SJSA1 (cell line): ENCODE measurements around the gene SCYGR4. TPM values are rescaled to one million over a fixed set of nuclear protein-coding genes. Genes with fewer than 3 reads are reported as not detected.
"Not testable (repeated sequence)": the region's sequence is repeated elsewhere in the genome, so short reads cannot be mapped to it uniquely, and the experiment has no call there.

Experiments
- DNase-seq, 2 experiments: peaks; one replicate each; pipeline ENCODE4 v3.0.0-alpha.2; 2015 to 2020; ENCODE audit warnings: low spot score in 2 of 2, low read depth in 1 of 2
- H3K27ac ChIP-seq: fragments of 250-450 bp; sonication (Bioruptor Pico); 2 replicates; pipeline ENCODE4 v1.5.1; 2020; ENCODE audit warnings: mild to moderate bottlenecking, moderate library complexity
- H3K27me3 ChIP-seq: fragments of 250-450 bp; sonication (Bioruptor Pico); replicated peaks from 2 replicates; pipeline ENCODE4 v1.5.1; 2020; ENCODE audit warnings: mild to moderate bottlenecking, moderate library complexity
- H3K36me3 ChIP-seq: fragments of 250-450 bp; sonication (Bioruptor Pico); 2 replicates; pipeline ENCODE4 v1.5.1; 2020; ENCODE audit warnings: mild to moderate bottlenecking
- H3K4me1 ChIP-seq: fragments of 250-450 bp; sonication (Bioruptor Pico); replicated peaks from 2 replicates; pipeline ENCODE4 v1.6.1; 2021; ENCODE audit warnings: mild to moderate bottlenecking
- H3K4me3 ChIP-seq: fragments of 250-450 bp; sonication (Bioruptor Pico); 2 replicates; pipeline ENCODE4 v1.5.1; 2020; ENCODE audit warnings: mild to moderate bottlenecking
- H3K9me3 ChIP-seq: fragments of 250-450 bp; sonication (Bioruptor Pico); replicated peaks from 2 replicates; pipeline ENCODE4 v1.5.1; 2020; ENCODE audit warnings: mild to moderate bottlenecking
- total RNA-seq: library from RNA; depleted of rRNA; stranded (reverse); fragments of >200 nt; shearing (Covaris generic); gene quantifications from 2 replicates; pipeline ENCODE4 v1.2.3, GENCODE V29; 2014; rRNA removed

The SCYGR4 gene
- total RNA-seq, 1 experiment from 2014 or later = not detected

- no peak for DNase-seq
- no peaks in the 10 kb centered on the region for H3K4me1 ChIP-seq
- H3K27me3 ChIP-seq = no peaks in the 10 kb centered on the region
- no peak overlapping the region for H3K4me3 ChIP-seq
- no peaks in the 10 kb centered on the region for H3K36me3 ChIP-seq
- H3K27ac ChIP-seq = no peak overlapping the region
- H3K9me3 ChIP-seq = no peaks in the 10 kb centered on the region
Observed at GRCh38 chr2:227661827-227662226, 44.5 kb downstream of the SCYGR4 start.

DNA sequence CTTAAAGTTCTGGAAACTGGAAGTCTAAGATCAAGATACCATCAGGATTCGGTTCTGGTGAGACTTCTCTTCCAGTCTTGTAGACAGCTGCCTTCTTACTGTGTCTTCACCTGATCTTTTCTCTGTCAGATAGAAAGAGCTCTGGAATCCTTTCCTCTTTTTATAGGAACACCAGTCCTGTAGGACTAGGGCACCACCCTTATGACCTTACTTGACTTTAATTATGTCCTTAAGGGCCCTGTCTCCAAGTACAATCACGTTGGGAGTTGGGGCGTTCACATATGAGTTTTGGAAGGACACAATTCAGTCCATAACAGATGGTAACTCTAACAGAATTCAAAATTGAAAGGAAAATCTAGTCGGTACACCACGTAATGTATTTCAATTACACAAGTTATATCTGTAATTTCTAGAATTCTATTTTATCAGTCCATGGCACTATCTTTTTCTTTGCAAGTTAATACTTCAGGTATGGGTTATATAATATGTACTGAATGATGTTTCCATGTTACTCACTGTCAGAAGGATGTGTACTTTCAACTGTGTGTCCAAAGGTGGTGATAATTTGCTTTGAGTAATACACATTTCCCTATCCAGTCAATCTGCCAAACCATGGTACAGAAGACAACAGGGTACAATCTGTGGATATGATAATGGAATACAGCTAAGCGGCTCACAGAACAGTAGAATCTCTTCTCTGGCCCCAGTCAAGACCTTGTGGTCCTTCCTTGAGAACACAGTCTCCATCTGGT, 48.1 kb downstream of the SCYGR4 start:
- H3K9me3 ChIP-seq = no peaks in the 10 kb centered on the region
- no peaks in the 10 kb centered on the region for H3K36me3 ChIP-seq
- H3K4me3 ChIP-seq = no peak overlapping the region
- no peak for DNase-seq
- H3K4me1 ChIP-seq = no peaks in the 10 kb centered on the region
- no peak overlapping the region for H3K27ac ChIP-seq
- no peaks in the 10 kb centered on the region for H3K27me3 ChIP-seq

DNA sequence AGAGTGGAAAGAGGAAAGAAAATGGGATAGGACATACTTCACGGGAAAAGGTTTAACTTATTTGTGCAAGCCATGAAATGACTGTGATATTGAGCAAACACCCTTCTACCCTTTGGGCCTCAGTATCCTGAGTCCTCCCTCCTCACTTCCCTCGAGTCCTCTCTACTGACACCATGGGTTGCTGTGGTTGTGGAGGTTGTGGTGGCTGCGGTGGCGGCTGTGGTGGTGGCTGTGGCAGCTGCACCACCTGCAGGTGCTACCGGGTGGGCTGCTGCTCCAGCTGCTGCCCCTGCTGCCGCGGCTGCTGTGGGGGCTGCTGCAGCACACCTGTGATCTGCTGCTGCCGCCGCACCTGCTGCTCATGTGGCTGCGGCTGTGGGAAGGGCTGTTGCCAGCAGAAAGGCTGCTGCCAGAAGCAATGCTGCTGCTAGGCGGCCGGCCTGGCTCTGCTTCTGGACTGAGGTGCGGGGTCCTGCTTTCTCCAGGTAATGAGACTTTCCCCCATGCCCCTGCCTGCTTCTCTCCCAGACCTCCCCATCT, 49.4 kb downstream of the SCYGR4 start, which contains the start of gene SCYGR5:
SCYGR5 (plus strand) TSS at position 174 of the 540 bp plus-strand sequence; CDS start at position 174, 0 bp downstream.
- not testable (repeated sequence) for H3K9me3 ChIP-seq, DNase-seq, H3K27me3 ChIP-seq, H3K4me1 ChIP-seq, H3K27ac ChIP-seq, H3K36me3 ChIP-seq, H3K4me3 ChIP-seq

Other genes starting within 250 kb of the SCYGR4 start
- not detected in 2 replicates for gene TM4SF20, start 238.2 kb upstream of the SCYGR4 start, total RNA-seq
- gene SCYGR1, start 229.5 kb upstream of the SCYGR4 start, total RNA-seq = not detected in 2 replicates
- 40.2 and 122 TPM in 2 replicates for gene AGFG1, start 145.3 kb upstream of the SCYGR4 start, total RNA-seq
- not detected in 2 replicates for gene SCYGR2, start 18.6 kb upstream of the SCYGR4 start, total RNA-seq
- gene SCYGR3, start 2.7 kb upstream of the SCYGR4 start, total RNA-seq = not detected in 2 replicates
- gene SCYGR5, start 49.3 kb downstream of the SCYGR4 start, total RNA-seq = not detected in 2 replicates
- not detected in 2 replicates for gene SLC19A3, start 100.5 kb downstream of the SCYGR4 start, total RNA-seq
- gene SCYGR6, start 107.3 kb downstream of the SCYGR4 start, total RNA-seq = not detected in 2 replicates
- not detected in 2 replicates for gene SCYGR7, start 110.8 kb downstream of the SCYGR4 start, total RNA-seq
- not detected in 2 replicates for gene SCYGR8, start 128.4 kb downstream of the SCYGR4 start, total RNA-seq
- gene CCL20, start 196.3 kb downstream of the SCYGR4 start, total RNA-seq = not detected in 2 replicates